GM20000 (cell line): ENCODE results near the gene SHOX.
"Not testable (repeated sequence)": the region's sequence is repeated elsewhere in the genome, so short reads cannot be mapped to it uniquely, and the experiment has no call there.

Source experiments
- DNase-seq: peaks from one replicate; pipeline ENCODE4 v3.0.0; 2012; ENCODE audit warnings: low spot score
- CTCF ChIP-seq: IDR thresholded peaks from 2 replicates; pipeline ENCODE4 v1.5.1; 2012; ENCODE audit warnings: mild to moderate bottlenecking, control low read depth; ENCODE audit errors: extremely low read depth, missing control alignments

Gene SHOX

GRCh38 chrX:650811-651210, 20.2 kb downstream of the SHOX start:
- no peak for DNase-seq
- no peak for TF ChIP-seq CTCF

GRCh38 chrX:651922-652321, 21.3 kb downstream of the SHOX start:
- DNase-seq = not testable (repeated sequence)

GRCh38 chrX:652341-652741, 21.8 kb downstream of the SHOX start:
- TF ChIP-seq CTCF = no peak
- no peak for DNase-seq

- no peak for TF ChIP-seq CTCF
Observed at GRCh38 chrX:653306-653705, 22.7 kb downstream of the SHOX start.

GRCh38 chrX:661154-661553, 30.6 kb downstream of the SHOX start:
- no peak for DNase-seq
- TF ChIP-seq CTCF = no peak

More at GRCh38 chrX:653306-653705, 22.7 kb downstream of the SHOX start:
- no peak for DNase-seq

- TF ChIP-seq CTCF = no peak
- no peak for DNase-seq
Observed at GRCh38 chrX:662126-662525, 31.5 kb downstream of the SHOX start.

- no peak for TF ChIP-seq CTCF
- no peak for DNase-seq
Observed at GRCh38 chrX:663841-664240, 33.2 kb downstream of the SHOX start.

GRCh38 chrX:666762-667720, 36.5 kb downstream of the SHOX start:
- TF ChIP-seq CTCF = no peak
- no peak for DNase-seq
